Measurements from ENCODE around the gene SIK3. TPM values are rescaled to one million over a fixed set of nuclear protein-coding genes. Genes with fewer than 3 reads are reported as not detected.

Gene SIK3
- total RNA-seq, 1 donor from 2014 or later, result 29.4 TPM

GRCh38 chr11:117022526-117022925 is 75.7 kb downstream of the SIK3 start:
- DNase-seq (ENCODE audit: low spot score), result no peak
- Mint-ChIP-seq H3K4me3 (ENCODE audit: unreplicated experiment) (no peak overlapping the region), H3K9me3 (ENCODE audit: unreplicated experiment) (no peaks in the 10 kb centered on the region), H3K4me1 (ENCODE audit: unreplicated experiment) (peaks cover 8% of the 10 kb centered on the region), H3K36me3 (ENCODE audit: low read depth, unreplicated experiment) (no peaks in the 10 kb centered on the region), H3K27me3 (ENCODE audit: unreplicated experiment) (peaks cover 2% of the 10 kb centered on the region), H3K27ac (ENCODE audit: unreplicated experiment) (no peak overlapping the region)
- no peak for TF ChIP-seq CTCF (IDR thresholded peaks at IDR 0.05; ENCODE audit: unreplicated experiment)

GRCh38 chr11:117020869-117021564 is 77.2 kb downstream of the SIK3 start:
- Mint-ChIP-seq H3K36me3 (ENCODE audit: low read depth, unreplicated experiment) (no peaks in the 10 kb centered on the region), H3K27ac (ENCODE audit: unreplicated experiment) (no peak overlapping the region), H3K4me1 (ENCODE audit: unreplicated experiment) (peaks cover 8% of the 10 kb centered on the region), H3K4me3 (ENCODE audit: unreplicated experiment) (no peak overlapping the region), H3K27me3 (ENCODE audit: unreplicated experiment) (peaks cover 2% of the 10 kb centered on the region), H3K9me3 (ENCODE audit: unreplicated experiment) (no peaks in the 10 kb centered on the region)
- DNase-seq (ENCODE audit: low spot score), result no peak
- TF ChIP-seq CTCF (IDR thresholded peaks at IDR 0.05; ENCODE audit: unreplicated experiment), result no peak

- no peak for DNase-seq (ENCODE audit: low spot score)
- Mint-ChIP-seq H3K9me3 (ENCODE audit: unreplicated experiment) (no peaks in the 10 kb centered on the region), H3K4me3 (ENCODE audit: unreplicated experiment) (no peak overlapping the region), H3K27me3 (ENCODE audit: unreplicated experiment) (peaks cover 2% of the 10 kb centered on the region), H3K36me3 (ENCODE audit: low read depth, unreplicated experiment) (no peaks in the 10 kb centered on the region), H3K27ac (ENCODE audit: unreplicated experiment) (no peak overlapping the region), H3K4me1 (ENCODE audit: unreplicated experiment) (peaks cover 8% of the 10 kb centered on the region)
- no peak for TF ChIP-seq CTCF (IDR thresholded peaks at IDR 0.05; ENCODE audit: unreplicated experiment)
Measured at GRCh38 chr11:117020287-117020686, 77.9 kb downstream of the SIK3 start.

GRCh38 chr11:117019871-117020270 is 78.4 kb downstream of the SIK3 start:
- Mint-ChIP-seq H3K4me3 (ENCODE audit: unreplicated experiment) (no peak overlapping the region), H3K27ac (ENCODE audit: unreplicated experiment) (no peak overlapping the region), H3K27me3 (ENCODE audit: unreplicated experiment) (peaks cover 2% of the 10 kb centered on the region), H3K36me3 (ENCODE audit: low read depth, unreplicated experiment) (no peaks in the 10 kb centered on the region), H3K9me3 (ENCODE audit: unreplicated experiment) (no peaks in the 10 kb centered on the region), H3K4me1 (ENCODE audit: unreplicated experiment) (peaks cover 8% of the 10 kb centered on the region)
- DNase-seq (ENCODE audit: low spot score), result no peak
- TF ChIP-seq CTCF (IDR thresholded peaks at IDR 0.05; ENCODE audit: unreplicated experiment), result no peak

- H3K9me3 Mint-ChIP-seq (ENCODE audit: unreplicated experiment), result no peaks in the 10 kb centered on the region
- no peaks in the 10 kb centered on the region for H3K36me3 Mint-ChIP-seq (ENCODE audit: low read depth, unreplicated experiment)
- H3K4me3 Mint-ChIP-seq (ENCODE audit: unreplicated experiment), result no peak overlapping the region
- no peak for DNase-seq (ENCODE audit: low spot score)
- H3K27me3 Mint-ChIP-seq (ENCODE audit: unreplicated experiment), result no peaks in the 10 kb centered on the region
- TF ChIP-seq CTCF (IDR thresholded peaks at IDR 0.05; ENCODE audit: unreplicated experiment), result no peak
- H3K4me1 Mint-ChIP-seq (ENCODE audit: unreplicated experiment), result peaks cover 3% of the 10 kb centered on the region
- H3K27ac Mint-ChIP-seq (ENCODE audit: unreplicated experiment), result no peak overlapping the region
Measured at GRCh38 chr11:117017456-117017855, 80.8 kb downstream of the SIK3 start.
